Stimulated activated CD8-positive, alpha-beta memory T cell treated with anti-CD3 and anti-CD28 coated beads, Interleukin-15, amount 100 ng/mL, for 1 hour (primary cell): ENCODE measurements around the gene HUNK.
"Not testable (repeated sequence)": the region's sequence is repeated elsewhere in the genome, so short reads cannot be mapped to it uniquely, and the experiment has no call there.

Experiments
- DNase-seq: peaks from one replicate; pipeline ENCODE4 v3.0.0-alpha.2; 2020; ENCODE audit warnings: low read depth

HUNK gene

GRCh38 chr21:31921079-31921478 lies 48.3 kb downstream of the HUNK start:
- DNase-seq: no peak

GRCh38 chr21:31922881-31923280 lies 50.1 kb downstream of the HUNK start:
- no peak for DNase-seq

GRCh38 chr21:31923756-31924155 lies 50.9 kb downstream of the HUNK start:
- DNase-seq: no peak

- no peak for DNase-seq
Observed at GRCh38 chr21:31924548-31924947, 51.7 kb downstream of the HUNK start.

GRCh38 chr21:31926498-31926897 lies 53.7 kb downstream of the HUNK start:
- DNase-seq: no peak

GRCh38 chr21:31927689-31928353 lies 55.0 kb downstream of the HUNK start:
- DNase-seq: no peak

GRCh38 chr21:31928656-31929055 lies 55.8 kb downstream of the HUNK start:
- no peak for DNase-seq

GRCh38 chr21:31929548-31929947 lies 56.7 kb downstream of the HUNK start:
- DNase-seq: no peak

- no peak for DNase-seq
Observed at GRCh38 chr21:31930001-31930400, 57.2 kb downstream of the HUNK start.

- no peak for DNase-seq
Observed at GRCh38 chr21:31931644-31932469, 59.0 kb downstream of the HUNK start.

GRCh38 chr21:31932470-31932764 lies 59.6 kb downstream of the HUNK start:
- DNase-seq: no peak

- no peak for DNase-seq
Observed at GRCh38 chr21:31937303-31937702, 64.5 kb downstream of the HUNK start.

GRCh38 chr21:31938330-31939301 lies 65.8 kb downstream of the HUNK start:
- DNase-seq: no peak

- no peak for DNase-seq
Observed at GRCh38 chr21:31941694-31942093, 68.9 kb downstream of the HUNK start.

- no peak for DNase-seq
Observed at GRCh38 chr21:31943561-31943960, 70.7 kb downstream of the HUNK start.

- no peak for DNase-seq
Observed at GRCh38 chr21:31945141-31945540, 72.3 kb downstream of the HUNK start.

- DNase-seq: no peak
Observed at GRCh38 chr21:31945546-31945945, 72.7 kb downstream of the HUNK start.

GRCh38 chr21:31946231-31946630 lies 73.4 kb downstream of the HUNK start:
- DNase-seq: no peak

- DNase-seq: not testable (repeated sequence)
Observed at GRCh38 chr21:31946876-31947550, 74.2 kb downstream of the HUNK start.

GRCh38 chr21:31948676-31949075 lies 75.9 kb downstream of the HUNK start:
- no peak for DNase-seq

- no peak for DNase-seq
Observed at GRCh38 chr21:31952828-31953227, 80.0 kb downstream of the HUNK start.

GRCh38 chr21:31957631-31958030 lies 84.8 kb downstream of the HUNK start:
- DNase-seq: no peak
